WTC11 (cell line): Measurements from ENCODE around the gene RIN3. TPM values are rescaled to one million over a fixed set of nuclear protein-coding genes. Genes with fewer than 3 reads are reported as not detected.

ENCODE experiments used
- ATAC-seq: fragments of 200-7000 bp; cut with Tn5 transposase; 2 replicates; pipeline ENCODE4 v1.10.0; 2021; ENCODE audit warnings: mild to moderate bottlenecking, moderate library complexity
- CTCF ChIA-PET: fragments of 300-600 bp; sonication (Branson Sonifier 250); formaldehyde crosslinking; loops from one replicate; lab custom pipeline; 2021; ENCODE audit warnings: antibody characterized with exemption; lab: Charles Lee
- POLR2A ChIA-PET: fragments of 350-600 bp; sonication (Branson Sonifier 250); formaldehyde crosslinking; loops from one replicate; lab custom pipeline; 2021; ENCODE audit warnings: antibody characterized with exemption; lab: Charles Lee
- DNase-seq: peaks from one replicate; pipeline ENCODE4 v3.0.0; 2021; ENCODE audit warnings: low spot score
- H3K27ac Mint-ChIP-seq: 2 replicates; pipeline ENCODE4 v1.8.0; 2021; ENCODE audit warnings: mixed read lengths
- H3K27me3 Mint-ChIP-seq: 2 replicates; pipeline ENCODE4 v1.8.0; 2021; ENCODE audit warnings: low read depth, mild to moderate bottlenecking, moderate library complexity, mixed read lengths
- H3K36me3 Mint-ChIP-seq: 2 replicates; pipeline ENCODE4 v1.8.0; 2021; ENCODE audit warnings: mixed read lengths
- H3K4me1 Mint-ChIP-seq: 2 replicates; pipeline ENCODE4 v1.8.0; 2022; ENCODE audit warnings: mixed read lengths
- H3K4me3 Mint-ChIP-seq: 2 replicates; pipeline ENCODE4 v1.8.0; 2021; ENCODE audit warnings: mild to moderate bottlenecking, moderate library complexity, mixed read lengths
- H3K9me3 Mint-ChIP-seq: 2 replicates; pipeline ENCODE4 v1.8.0; 2021; ENCODE audit warnings: mixed read lengths
- ARID4B ChIP-seq: sonication (generic); formaldehyde crosslinking; IDR thresholded peaks from 2 replicates; pipeline ENCODE4 v1.8.0; 2023; ENCODE audit warnings: missing genetic modification reagents, mild to moderate bottlenecking, borderline replicate concordance
- ATF2 ChIP-seq: sonication (generic); formaldehyde crosslinking; IDR thresholded peaks from 2 replicates; pipeline ENCODE4 v1.8.1; 2022; ENCODE audit warnings: low read depth, missing genetic modification reagents, borderline replicate concordance
- CDX4 ChIP-seq: fragments of 250-450 bp; sonication (Bioruptor Pico); IDR thresholded peaks from 2 replicates; pipeline ENCODE4 v1.9.0; 2021; ENCODE audit warnings: moderate library complexity, mild to moderate bottlenecking, inconsistent platforms, borderline replicate concordance
- CTCF ChIP-seq: fragments of 200-600 bp; IDR thresholded peaks from 2 replicates; pipeline ENCODE4 v1.8.0; 2022; ENCODE audit warnings: antibody characterized with exemption
- E2F4 ChIP-seq: sonication (generic); formaldehyde crosslinking; IDR thresholded peaks from 2 replicates; pipeline ENCODE4 v1.8.1; 2022; ENCODE audit warnings: low read depth, mild to moderate bottlenecking, moderate library complexity, missing genetic modification reagents, borderline replicate concordance
- EMX1 ChIP-seq: fragments of 250-450 bp; sonication (Bioruptor Pico); IDR thresholded peaks from 2 replicates; pipeline ENCODE4 v1.8.0; 2021; ENCODE audit warnings: mild to moderate bottlenecking
- ETV6 ChIP-seq: sonication (generic); formaldehyde crosslinking; IDR thresholded peaks from 2 replicates; pipeline ENCODE4 v1.8.1; 2022; ENCODE audit warnings: mild to moderate bottlenecking, missing genetic modification reagents
- FOXP4 ChIP-seq: sonication (generic); formaldehyde crosslinking; IDR thresholded peaks from 2 replicates; pipeline ENCODE4 v1.8.0; 2022; ENCODE audit warnings: mild to moderate bottlenecking, missing genetic modification reagents
- GTF2I ChIP-seq: fragments of 250-450 bp; sonication (Bioruptor Pico); conservative IDR thresholded peaks from 2 replicates; pipeline ENCODE4 v1.4.0; 2021; ENCODE audit warnings: mild to moderate bottlenecking
- MYBL2 ChIP-seq: sonication (generic); formaldehyde crosslinking; IDR thresholded peaks from 2 replicates; pipeline ENCODE4 v1.8.1; 2023; ENCODE audit warnings: mild to moderate bottlenecking, moderate library complexity, missing genetic modification reagents
- NFATC4 ChIP-seq: fragments of 250-450 bp; sonication (Bioruptor Pico); IDR thresholded peaks from 2 replicates; pipeline ENCODE4 v1.9.0; 2021; ENCODE audit warnings: mild to moderate bottlenecking
- OVOL2 ChIP-seq: fragments of 250-450 bp; sonication (Bioruptor Pico); IDR thresholded peaks from 2 replicates; pipeline ENCODE4 v1.9.0; 2021; ENCODE audit warnings: mild to moderate bottlenecking, borderline replicate concordance
- RORB ChIP-seq: fragments of 250-450 bp; sonication (Bioruptor Pico); IDR thresholded peaks from 2 replicates; pipeline ENCODE4 v1.9.0; 2021; ENCODE audit warnings: mild to moderate bottlenecking
- SMAD3 ChIP-seq: sonication (generic); formaldehyde crosslinking; IDR thresholded peaks from 2 replicates; pipeline ENCODE4 v1.8.0; 2022; ENCODE audit warnings: missing genetic modification reagents, mild to moderate bottlenecking, borderline replicate concordance
- SP1 ChIP-seq: sonication (generic); formaldehyde crosslinking; conservative IDR thresholded peaks from 2 replicates; pipeline ENCODE4 v1.8.1; 2022; ENCODE audit warnings: missing genetic modification reagents
- USF1 ChIP-seq: sonication (generic); formaldehyde crosslinking; IDR thresholded peaks from 2 replicates; pipeline ENCODE4 v1.8.0; 2022; ENCODE audit warnings: mild to moderate bottlenecking, missing genetic modification reagents
- ZBTB21 ChIP-seq: sonication (generic); formaldehyde crosslinking; IDR thresholded peaks from 2 replicates; pipeline ENCODE4 v1.8.1; 2023; ENCODE audit warnings: mild to moderate bottlenecking, missing genetic modification reagents, borderline replicate concordance
- ZNF423 ChIP-seq: fragments of 250-450 bp; sonication (Bioruptor Pico); IDR thresholded peaks from 2 replicates; pipeline ENCODE4 v2.1.2; 2022; ENCODE audit warnings: mild to moderate bottlenecking, moderate library complexity
- total RNA-seq: library from RNA; stranded (reverse); gene quantifications from 3 replicates; pipeline ENCODE4 v1.2.3, GENCODE V29; 2021

RIN3 gene
- total RNA-seq, 1 experiment from 2014 or later: 3.3 TPM

- no peak for ATAC-seq
Measured at GRCh38 chr14:92549859-92550230, 36.3 kb downstream of the RIN3 start.

More at GRCh38 chr14:92549859-92550230, 36.3 kb downstream of the RIN3 start:
- Mint-ChIP-seq H3K9me3 (no peaks in the 10 kb centered on the region), H3K27ac (no peak overlapping the region), H3K4me1 (0 out of 2 replicates have a peak, but pooled peaks cover 6% of the 10 kb centered on the region), H3K36me3 (no peaks in the 10 kb centered on the region), H3K27me3 (no peaks in the 10 kb centered on the region), H3K4me3 (no peak overlapping the region)
- ChIA-PET CTCF (interaction anchor here (1.2 to 2.0 kb wide), 3 partner anchors 39 to 89 kb away, joined by 3 to 5 read pairs (median 4); no protein-coding TSS in a partner anchor), POLR2A (interaction anchor here (0.6 to 1.1 kb wide), 2 partner anchors 19 to 684 kb away, joined by 3 to 5 read pairs; no protein-coding TSS in a partner anchor)
- DNase-seq: no peak
- TF ChIP-seq ZBTB21 (CRISPR knock-in tag) (no peak), ATF2 (CRISPR knock-in tag) (no peak), SMAD3 (CRISPR knock-in tag) (no peak), RORB (CRISPR knock-in tag) (no peak), FOXP4 (CRISPR knock-in tag) (no peak), SP1 (CRISPR knock-in tag) (no peak), MYBL2 (CRISPR knock-in tag) (no peak), CDX4 (CRISPR knock-in tag) (no peak), OVOL2 (no peak), ZNF423 (CRISPR knock-in tag) (no peak), EMX1 (CRISPR knock-in tag) (no peak), E2F4 (no peak), NFATC4 (CRISPR knock-in tag) (no peak), GTF2I (CRISPR knock-in tag) (no peak), CTCF (no peak), ARID4B (CRISPR knock-in tag) (no peak), USF1 (CRISPR knock-in tag) (no peak), ETV6 (CRISPR knock-in tag) (no peak)
